Superior temporal gyrus (tissue), 1 donor: ENCODE results near the gene NPPA.

ENCODE experiments used
- DNase-seq: peaks from one replicate; pipeline ENCODE4 v3.0.0-alpha.2; 2016; ENCODE audit errors: extremely low spot score

Gene NPPA

DNA sequence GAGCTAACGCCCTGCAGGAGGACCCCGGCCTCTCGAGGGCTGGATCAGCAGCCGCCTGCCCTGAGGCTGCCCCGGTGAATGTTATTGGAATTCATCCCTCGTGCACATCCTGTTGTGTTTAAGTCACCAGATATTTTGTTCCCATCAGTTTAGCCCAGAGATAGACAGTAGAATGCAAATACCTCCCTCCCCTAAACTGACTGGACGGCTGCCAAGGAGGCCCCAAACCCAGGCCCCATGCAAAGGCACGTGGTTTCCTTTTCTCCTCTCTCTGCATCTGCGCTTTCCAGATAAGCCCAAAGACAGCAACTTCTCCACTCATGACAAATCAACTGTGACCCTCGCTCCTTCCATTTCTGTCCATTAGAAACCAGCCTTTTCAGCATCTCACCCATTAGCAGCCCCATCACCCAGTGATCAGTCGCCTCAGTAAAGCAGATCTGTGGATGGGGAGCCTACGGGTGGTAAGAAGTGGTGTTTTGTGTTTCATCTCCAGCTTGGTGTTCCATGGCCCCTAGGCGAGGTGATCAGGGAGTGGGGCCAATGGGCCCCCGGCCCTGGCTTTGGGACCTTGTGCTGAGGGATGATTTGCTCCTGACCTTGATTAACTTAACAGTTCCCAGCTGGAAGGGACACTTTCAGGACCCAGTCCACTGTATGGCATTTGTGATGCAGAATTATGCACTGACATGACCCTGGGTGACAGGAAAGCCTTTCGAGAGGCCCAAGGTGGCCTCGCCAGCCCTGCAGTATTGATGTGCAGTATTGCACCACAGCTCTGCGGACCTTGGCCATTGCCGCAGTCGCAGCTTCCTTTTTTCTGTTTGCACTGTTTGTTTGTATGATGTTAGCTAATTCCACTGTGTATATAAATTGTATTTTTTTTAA is 5.2 kb downstream of the NPPA start:
- no peak for DNase-seq

DNA sequence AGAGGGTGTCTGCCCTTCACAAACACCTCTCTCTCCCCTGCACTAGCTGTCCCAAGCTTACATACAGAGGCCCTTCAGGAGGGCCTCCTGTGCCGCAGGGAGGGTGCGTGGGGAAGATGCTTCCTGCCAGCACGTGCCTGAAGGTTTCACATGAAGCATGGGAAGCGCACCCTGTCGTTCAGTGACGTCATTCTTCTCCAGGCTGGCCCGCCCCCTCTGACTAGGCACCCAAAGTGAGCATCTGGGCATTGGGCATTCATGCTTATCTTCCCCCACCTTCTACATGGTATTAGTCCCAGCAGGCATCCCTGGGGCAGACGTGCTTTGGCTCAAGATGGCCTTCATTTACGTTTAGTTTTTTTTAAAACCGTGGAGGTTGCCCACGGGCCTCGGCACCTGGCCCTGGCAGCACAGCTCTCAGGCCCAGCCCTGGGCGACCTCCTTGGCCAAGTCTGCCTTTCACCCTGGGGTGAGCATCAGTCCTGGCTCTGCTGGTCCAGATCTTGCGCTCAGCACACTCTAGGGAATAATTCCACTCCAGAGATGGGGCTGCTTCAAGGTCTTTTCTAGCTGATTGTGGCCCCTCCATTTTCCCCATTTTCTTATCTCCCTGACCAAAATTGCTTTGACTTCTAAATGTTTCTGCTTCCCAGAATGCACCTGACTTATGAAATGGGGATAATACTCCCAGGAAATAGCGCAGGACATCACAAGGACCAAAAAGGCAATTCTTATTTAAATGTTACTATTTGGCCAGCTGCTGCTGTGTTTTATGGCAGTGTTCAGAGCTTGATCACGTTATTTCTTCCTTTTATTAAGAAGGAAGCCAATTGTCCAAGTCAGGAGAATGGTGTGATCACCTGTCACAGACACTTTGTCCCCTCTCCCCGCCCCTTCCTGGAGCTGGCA is 6.1 kb downstream of the NPPA start:
- DNase-seq = no peak

DNA sequence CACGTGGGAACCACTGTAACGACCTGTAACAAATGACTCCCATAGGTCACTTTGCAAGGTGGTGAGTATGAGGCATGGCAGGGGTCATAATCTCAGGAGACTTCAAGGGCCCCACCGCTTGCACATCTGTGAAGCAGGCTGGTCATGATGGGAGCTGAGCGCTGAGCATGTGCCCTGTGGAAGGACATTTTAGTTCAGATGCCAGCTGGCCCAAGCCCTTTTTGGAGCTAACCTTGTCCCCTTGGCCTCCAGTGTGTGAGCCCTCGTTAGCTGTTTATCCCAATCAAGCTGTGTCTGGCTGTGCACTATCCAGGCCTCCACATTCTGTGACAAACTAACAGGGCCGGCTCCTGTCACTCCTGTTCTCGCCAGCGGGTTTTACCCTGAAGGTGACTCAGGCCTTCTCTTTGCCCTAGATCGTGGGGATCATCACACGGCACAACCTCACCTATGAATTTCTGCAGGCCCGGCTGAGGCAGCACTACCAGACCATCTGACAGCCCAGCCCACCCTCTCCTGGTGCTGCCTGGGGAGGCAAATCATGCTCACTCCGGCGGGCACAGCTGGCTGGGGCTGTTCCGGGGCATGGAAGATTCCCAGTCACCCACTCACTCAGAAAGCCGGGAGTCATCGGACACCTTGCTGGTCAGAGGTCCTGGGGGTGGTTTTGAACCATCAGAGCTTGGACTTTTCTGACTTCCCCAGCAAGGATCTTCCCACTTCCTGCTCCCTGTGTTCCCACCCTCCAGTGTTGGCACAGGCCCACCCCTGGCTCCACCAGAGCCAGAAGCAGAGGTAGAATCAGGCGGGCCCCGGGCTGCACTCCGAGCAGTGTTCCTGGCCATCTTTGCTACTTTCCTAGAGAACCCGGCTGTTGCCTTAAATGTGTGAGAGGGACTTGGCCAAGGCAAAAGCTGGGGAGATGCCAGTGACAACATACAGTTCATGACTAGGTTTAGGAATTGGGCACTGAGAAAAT is 7.6 kb downstream of the NPPA start:
- peak; percentile 10 for DNase-seq

DNA sequence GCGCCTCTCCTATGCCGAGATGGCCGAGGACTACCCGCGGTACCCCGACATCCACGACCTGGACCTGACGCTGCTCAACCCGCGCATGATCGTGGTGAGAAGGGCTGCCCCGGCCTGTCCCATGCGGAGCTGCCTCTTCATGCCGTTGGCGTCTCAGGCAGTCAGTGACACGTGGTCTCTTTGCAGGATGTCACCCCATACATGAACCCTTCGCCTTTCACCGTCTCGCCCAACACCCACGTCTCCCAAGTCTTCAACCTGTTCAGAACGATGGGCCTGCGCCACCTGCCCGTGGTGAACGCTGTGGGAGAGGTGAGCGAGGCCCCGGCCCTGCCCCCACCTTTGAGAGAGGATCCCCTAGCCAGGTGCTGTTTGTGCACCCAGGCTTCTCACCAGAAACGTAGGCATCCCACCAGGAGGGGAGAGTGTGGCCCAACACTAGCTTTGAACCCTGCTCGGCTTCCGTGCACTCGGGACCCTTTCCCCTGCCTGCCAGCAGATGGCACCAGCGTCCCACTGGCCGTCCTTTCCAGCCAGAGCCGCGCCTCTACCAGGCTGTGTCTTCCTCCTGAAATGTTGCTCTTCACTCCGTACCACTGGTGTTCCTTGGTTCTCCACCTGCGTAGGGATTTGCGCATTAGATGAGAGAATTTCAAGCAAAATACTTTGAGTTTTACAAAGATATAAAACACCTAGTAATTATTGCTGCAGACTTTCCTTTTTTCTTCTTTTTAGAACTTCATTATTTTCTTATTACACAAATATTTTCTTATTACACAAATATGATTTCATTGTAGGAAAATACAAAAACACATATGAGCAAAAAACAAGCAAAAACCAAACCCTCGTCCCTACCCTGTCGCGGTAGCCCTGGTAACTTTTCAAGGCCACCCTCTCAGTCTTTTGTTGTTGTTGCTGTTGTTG is 9.0 kb downstream of the NPPA start:
- peak; percentile 82 for DNase-seq

DNA sequence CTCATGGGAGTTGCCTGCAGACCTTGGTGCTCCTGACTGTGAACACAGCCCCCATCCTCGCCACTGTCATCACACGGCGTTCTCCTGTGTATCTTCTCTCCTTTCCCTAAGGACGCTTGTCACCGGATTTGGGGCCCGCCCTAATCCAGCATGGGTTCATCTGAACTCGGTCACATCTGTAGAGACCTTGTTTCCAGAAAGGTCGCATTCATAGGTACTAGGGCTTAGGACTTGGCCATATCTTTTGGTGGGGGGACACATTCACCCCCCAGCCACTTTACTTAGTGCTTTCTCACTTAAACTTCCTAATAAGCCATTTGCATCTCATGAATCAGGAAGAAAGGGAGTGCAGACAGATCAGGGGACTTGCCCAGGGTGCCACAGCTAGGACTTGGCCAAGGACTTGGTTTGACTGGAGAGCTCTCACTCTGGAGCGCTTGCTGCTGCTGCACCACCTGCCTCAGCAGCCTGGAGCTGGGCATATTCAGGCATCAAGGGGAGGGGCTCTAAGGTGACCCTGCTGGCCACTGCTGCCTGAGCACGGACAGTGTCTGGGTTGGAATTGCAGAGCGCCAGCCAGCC is 9.7 kb downstream of the NPPA start:
- no peak for DNase-seq

DNA sequence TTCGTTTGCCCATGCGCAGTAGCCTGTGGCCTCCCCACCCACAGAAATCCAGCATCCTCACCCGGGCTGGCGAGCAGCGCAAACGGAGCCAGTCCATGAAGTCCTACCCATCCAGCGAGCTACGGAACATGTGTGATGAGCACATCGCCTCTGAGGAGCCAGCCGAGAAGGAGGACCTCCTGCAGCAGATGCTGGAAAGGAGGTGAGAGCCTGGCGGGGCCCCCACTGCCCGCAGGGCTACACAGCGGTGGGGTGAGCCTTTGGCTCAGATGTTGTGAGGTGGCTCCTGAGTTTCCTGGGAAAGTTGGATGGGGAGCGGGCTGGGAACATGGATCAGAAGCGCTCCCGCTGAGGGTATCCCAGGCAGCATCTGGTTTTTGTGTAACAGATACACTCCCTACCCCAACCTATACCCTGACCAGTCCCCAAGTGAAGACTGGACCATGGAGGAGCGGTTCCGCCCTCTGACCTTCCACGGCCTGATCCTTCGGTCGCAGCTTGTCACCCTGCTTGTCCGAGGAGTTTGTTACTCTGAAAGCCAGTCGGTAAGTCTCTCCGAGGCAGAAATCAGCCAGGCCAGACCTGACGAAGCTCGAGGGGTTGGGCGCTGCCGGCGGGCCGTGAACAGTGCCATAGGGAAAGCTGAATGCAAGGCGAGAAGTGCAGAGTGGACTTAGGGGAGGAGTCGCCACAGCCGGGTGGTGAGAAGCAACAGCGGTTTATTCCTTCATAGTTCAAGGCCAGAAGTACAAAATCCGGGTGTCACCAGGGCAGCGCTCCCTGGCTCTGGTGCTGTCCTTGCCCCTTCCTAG is 10.4 kb downstream of the NPPA start:
- DNase-seq = no peak

DNA sequence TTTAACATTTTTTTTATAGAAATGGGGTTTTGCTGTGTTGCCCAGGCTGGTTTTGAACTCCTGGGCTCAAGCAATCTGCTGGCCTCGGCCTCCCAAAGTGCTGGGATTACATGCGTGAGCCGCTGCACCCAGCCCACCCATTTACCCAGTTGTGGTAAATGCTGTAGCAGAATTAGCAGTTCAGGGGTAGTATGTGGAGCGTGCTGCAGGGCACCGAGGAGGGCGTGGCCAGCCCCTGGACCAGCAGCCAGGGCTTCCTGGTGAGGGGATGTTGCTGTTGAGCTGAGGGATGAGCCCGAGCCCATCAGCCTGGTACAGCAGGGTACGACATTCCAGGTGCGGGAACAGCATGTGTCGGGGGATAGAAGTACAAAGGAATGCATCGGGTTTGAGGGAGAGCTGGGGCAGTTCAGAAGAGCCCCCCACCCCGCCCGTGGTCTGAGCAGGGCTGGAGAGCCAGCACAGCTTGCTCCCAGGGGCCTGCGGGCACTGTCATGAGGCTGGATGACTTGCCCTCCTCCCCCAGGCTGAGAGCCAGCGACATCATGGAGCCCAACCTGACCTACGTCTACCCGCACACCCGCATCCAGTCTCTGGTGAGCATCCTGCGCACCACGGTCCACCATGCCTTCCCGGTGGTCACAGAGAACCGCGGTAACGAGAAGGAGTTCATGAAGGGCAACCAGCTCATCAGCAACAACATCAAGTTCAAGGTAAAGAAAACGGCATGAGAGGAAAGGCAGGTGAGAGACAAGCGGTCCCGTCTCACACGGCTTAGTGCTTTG is 11.9 kb downstream of the NPPA start:
- DNase-seq = no peak

DNA sequence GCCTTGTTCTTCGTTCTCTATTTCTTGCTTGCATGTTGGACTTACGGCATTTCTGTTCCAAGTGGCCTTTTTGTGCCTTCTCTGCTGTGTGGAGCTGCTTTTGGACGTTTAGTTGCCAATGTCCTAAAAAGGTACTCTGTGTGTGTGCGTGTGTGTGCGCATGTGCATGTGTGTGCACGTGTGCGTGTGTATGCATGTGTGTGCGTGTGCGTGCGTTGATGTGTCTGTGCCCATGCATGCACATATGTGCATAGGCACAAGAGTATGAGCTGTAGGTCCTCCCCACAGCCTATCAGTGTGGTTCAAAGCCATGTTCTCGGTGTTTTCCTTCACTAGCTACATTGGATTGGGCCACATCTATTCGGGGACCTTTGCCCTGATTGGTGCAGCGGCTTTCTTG is 13.7 kb downstream of the NPPA start:
- no peak for DNase-seq

DNA sequence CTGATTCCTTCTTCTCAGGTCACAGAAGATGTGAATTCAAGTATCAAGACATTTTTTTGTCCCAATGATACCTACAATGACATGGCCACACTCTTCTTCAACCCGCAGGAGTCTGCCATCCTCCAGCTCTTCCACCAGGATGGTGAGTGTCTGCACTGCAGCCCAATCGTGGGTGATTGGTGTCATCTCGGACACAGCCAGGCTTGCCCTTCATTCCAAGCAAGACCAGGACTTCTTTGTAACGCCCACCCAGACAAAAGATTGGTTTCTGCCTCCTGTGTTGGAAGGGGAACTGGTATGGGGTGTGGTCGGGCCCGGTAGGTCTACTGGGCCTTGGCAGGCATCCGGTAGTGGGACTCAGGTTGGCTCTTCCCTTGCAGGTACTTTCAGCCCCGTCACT is 14.1 kb downstream of the NPPA start:
- no peak for DNase-seq

DNA sequence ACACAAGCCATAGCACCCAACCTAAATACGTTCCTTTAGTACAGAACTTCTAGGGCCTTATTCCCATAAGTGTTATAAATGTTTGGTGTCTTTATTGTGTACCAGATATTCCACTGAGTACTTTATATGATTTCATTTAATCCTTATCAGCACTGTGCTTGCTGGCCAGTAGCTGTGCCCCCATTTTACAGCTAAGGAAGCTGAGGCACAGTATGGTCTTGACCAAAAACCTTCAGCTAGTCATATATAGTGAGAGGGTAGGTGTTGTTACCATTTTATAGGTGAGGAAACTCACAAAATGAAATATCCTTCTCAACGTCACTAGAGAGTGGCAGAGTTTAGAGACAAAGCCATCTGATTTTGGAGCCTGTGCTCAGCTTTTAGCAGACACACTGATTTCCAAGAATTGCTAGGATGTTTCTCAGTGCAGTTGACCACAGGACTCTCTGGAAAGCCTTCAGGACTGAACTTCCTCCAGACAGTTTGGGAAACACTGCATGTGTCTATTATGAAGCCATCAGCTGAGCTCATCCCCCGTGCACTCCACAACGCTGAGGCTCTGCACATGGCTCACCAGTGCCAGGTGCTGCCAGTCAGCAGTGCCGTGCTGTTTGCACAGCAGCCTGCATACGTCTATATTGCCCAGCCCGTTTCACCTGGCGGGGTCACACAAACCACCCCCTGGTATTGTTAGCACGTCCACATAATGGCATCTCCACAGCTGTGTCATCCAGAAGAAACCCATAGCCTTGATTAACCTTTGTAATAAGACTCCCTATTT is 15.4 kb downstream of the NPPA start:
- DNase-seq = no peak

DNA sequence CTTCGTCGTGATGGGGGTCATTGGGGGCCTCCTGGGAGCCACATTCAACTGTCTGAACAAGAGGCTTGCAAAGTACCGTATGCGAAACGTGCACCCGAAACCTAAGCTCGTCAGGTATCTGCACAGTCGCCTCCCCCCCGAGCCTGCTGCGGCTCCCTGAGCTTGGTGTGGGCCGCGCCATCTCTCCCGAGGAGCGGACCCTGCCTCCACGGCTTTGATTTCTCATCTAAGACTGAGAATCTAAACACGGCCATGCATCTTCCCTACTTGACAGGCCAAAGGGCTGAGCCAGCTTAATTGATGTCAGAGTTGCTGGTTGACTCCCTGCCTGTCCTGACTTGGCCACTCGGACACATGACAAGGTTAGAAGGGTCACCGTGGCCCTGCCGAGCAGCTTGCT is 19.1 kb downstream of the NPPA start:
- no peak for DNase-seq

DNA sequence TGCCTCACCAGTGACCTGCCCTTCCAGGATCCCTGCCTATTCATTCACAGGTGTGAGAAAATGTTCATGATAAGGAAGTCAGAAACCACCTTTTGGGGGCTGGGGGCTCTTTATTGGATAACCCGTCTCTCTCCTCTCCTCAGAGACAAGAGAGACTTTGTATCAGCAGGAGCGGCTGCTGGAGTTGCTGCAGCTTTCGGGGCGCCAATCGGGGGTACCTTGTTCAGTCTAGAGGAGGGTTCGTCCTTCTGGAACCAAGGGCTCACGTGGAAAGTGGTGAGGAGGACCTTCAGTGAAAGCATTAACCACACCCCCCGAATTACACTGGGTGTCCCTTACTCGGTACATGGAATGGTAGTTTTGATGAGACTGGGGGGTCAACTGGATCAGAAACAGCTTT is 20.6 kb downstream of the NPPA start:
- no peak for DNase-seq

DNA sequence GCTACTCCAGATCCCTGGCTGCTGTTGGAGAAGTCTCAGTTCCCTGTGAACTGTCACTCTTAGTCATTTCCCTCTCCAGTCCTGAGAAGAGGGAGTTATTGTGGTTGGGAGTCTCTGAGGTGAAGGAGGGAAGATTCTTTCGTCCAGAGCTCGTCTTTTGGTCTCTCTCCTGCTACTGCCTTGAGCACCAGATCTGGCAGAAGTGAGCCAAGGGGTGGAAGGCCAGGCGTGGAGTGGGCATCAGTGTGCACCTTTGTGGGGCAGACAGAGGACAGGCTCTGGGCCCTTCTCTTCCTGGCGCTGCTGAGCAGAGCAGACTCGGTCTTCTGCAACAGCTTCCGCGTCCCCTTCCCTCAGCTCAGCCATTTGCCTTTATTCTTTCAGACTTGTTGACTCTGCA is 22.5 kb downstream of the NPPA start:
- DNase-seq = no peak

DNA sequence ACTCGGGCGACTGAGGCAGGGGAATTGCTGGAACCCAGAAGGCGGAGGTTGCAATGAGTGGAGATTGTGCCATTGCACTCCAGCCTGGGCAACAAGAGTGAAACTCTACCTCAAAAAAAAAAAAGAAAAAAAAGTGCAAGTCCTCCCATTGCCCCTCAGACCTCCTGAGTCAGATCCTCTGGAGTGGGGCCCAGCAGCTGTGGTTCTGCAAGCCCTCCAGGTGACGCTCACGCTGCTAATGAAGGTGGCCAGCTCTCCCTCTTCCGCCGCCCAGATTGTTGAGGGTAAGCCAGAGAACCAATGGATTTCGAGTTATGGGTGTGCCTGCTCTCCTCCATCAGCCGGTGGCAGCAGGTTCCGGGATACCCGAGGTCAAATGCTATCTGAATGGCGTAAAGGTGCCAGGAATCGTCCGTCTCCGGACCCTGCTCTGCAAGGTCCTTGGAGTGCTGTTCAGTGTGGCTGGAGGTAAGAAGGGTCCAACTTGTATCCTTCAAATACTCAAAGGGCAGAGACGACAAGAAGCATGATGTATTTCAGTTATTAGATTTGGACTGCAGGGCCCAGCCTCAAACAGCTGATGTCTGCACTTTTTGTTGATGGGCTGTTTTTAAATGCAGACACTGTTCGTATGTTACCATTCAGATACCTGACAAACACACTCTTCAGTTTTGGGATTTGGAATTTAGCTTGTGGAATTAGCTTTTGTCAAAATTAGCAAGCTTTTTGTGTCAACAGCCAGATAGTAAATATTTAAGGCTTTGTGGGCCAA is 24.0 kb downstream of the NPPA start:
- DNase-seq = no peak

DNA sequence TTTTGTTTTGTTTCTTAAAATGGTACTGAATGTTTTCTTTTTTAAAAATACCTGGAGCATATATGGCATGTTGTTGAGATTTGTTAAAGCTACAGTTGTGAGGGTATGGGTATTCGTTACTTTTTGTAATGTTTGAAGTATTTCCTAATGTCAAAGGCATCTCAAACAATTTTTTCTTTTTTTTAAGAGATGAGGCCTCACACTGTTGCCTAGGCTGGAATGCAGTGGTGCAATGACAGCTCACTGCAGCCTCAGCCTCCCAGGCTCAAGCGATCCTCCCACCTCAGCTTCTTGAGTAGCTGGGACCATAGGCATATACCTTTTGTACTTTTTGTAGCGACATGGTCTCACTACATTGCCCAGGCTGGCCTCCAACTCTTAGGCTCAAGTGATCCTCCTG is 25.5 kb downstream of the NPPA start:
- DNase-seq = no peak

DNA sequence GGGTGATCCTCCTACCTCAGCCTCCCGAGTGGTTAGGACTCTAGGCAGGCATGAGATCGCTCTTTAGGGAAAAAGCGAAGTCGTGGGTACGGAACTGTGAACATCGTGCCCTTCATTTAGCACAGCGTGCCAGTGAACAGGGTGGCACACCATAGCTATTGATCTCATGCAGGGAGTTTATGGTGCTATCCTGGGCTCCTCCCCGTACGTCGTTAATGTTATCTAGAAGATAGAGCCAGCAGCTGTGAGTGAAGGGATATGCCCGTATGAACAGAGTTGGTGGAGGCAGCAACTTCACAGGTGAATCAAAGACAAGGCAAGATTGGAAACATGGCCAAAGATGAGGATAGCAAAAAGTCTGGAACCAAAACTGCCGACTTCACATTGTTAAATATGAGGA is 30.4 kb downstream of the NPPA start:
- DNase-seq = no peak

DNA sequence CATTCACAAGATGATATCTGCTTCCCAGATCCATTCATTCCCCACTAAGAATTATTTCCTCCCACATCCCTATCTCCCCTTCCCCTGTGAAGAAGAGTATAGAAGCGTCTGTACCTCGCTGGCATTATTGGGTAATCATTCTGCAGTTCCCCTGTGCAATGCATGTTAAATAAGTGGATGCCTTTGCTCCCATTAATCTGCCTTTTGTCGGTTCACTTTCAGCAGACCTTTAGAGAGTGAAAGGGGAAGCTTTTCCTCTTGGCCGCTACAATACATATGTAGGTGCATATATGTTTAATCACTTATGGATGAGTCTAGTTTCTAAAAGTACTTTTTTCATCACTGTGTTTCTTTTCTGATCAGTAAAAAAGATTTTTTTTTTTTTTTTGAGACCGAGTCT is 34.6 kb downstream of the NPPA start:
- no peak for DNase-seq
